SK-N-MC (cell line): ENCODE measurements around the gene HMGXB4.

Source experiments
- DNase-seq: peaks from one replicate; pipeline ENCODE4 v3.0.0-alpha.2; 2011; ENCODE audit warnings: low read depth, low spot score
- H3K27ac ChIP-seq: fragments of 200-600 bp; sonication (generic); 2 replicates; pipeline ENCODE4 v1.5.1; 2016; ENCODE audit warnings: mixed run types
- H3K36me3 ChIP-seq: fragments of 200-600 bp; sonication (generic); 2 replicates; pipeline ENCODE4 v1.6.1; 2017; ENCODE audit warnings: antibody characterized with exemption, low read length, mixed read lengths; ENCODE audit not compliant: insufficient read depth
- H3K4me3 ChIP-seq: fragments of 200-600 bp; sonication (generic); 2 replicates; pipeline ENCODE4 v1.5.1; 2016
- H3K9ac ChIP-seq: fragments of 200-600 bp; sonication (generic); 2 replicates; pipeline ENCODE4 v1.8.0; 2017; ENCODE audit warnings: mixed run types, mixed read lengths; ENCODE audit not compliant: insufficient read length
- H3K9me3 ChIP-seq: fragments of 200-600 bp; sonication (generic); 2 replicates; pipeline ENCODE4 v1.6.1; 2017; ENCODE audit warnings: low read depth, mild to moderate bottlenecking, antibody characterized with exemption, low read length, moderate library complexity, mixed read lengths
- EZH2 ChIP-seq: fragments of 200-600 bp; sonication (generic); IDR thresholded peaks from one replicate; pipeline ENCODE4 v1.6.1; 2017; ENCODE audit warnings: antibody characterized with exemption
- FOXP2 ChIP-seq: optimal IDR thresholded peaks from 2 replicates; pipeline ENCODE3; 2011; ENCODE audit warnings: mild to moderate bottlenecking, moderate library complexity; ENCODE audit not compliant: insufficient read depth; ENCODE audit errors: extremely low read length, control extremely low read depth
- POLR2AphosphoS5 ChIP-seq: IDR thresholded peaks from 2 replicates; pipeline ENCODE4 v1.6.1; 2012; ENCODE audit warnings: mild to moderate bottlenecking, low read depth, low read length, borderline replicate concordance

The HMGXB4 gene

GRCh38 chr22:35308480-35309021, 51.3 kb downstream of the HMGXB4 start:
- no peaks in the 10 kb centered on the region for H3K9me3 ChIP-seq
- no peak overlapping the region for H3K9ac ChIP-seq
- no peaks in the 10 kb centered on the region for H3K36me3 ChIP-seq
- TF ChIP-seq POLR2AphosphoS5 (no peak), FOXP2 (no peak), EZH2 (no peak)
- H3K27ac ChIP-seq = no peak overlapping the region
- no peak overlapping the region for H3K4me3 ChIP-seq
- DNase-seq = no peak

DNA sequence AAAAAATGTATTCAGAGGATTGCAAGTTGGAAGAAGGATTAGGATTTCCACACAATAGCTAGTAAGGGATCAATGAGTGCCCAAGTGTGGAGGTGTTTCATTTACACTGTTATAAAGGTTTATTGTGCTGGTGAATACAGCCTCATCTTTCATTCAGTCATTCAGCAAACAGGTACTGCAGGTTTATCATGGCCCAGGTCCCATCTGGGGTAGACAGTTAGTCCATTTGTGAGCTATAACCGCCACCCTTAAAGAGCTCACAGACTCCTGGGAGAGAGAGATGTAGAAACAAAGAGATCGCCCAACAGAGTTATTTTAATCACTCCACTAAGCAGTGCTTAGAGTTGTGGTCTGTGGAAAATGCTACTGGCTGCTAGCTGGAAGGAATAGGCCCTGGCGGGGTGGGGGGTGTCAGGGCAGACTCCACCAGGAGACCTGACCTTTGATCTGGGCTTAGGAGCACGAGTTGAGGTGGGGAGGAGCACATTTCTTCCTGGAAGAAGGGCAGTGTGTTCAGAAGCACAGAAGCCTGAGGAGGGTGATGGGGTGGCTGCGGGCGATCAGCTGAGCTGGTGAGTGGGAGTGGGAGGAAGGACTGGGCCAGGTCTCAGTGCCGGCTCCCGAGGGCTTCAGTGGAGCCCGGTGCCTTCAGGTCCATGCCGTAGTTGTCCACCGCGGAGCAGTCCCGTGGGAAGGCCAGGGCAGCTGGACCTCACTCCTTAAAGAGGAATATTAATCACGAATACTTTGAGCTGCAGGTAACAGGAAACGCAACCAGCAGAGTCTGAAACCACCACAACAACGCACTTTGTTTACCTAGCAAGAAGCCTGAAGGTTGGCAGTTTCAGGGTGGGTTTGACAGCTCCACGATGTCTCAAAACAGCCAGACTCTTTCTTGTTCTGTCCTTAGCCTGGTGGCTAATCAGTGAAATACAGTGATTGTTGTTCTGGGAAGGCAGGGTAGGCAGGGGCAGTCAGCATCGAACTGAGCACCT, 53.6 kb downstream of the HMGXB4 start:
- Histone ChIP-seq H3K4me3 (no peak overlapping the region), H3K9ac (no peak overlapping the region), H3K27ac (no peak overlapping the region), H3K9me3 (no peaks in the 10 kb centered on the region), H3K36me3 (no peaks in the 10 kb centered on the region)
- no peak for DNase-seq
- no peak for TF ChIP-seq POLR2AphosphoS5
- TF ChIP-seq EZH2 = no peak
- no peak for TF ChIP-seq FOXP2

- Histone ChIP-seq H3K36me3 (no peaks in the 10 kb centered on the region), H3K9ac (no peak overlapping the region), H3K27ac (no peak overlapping the region), H3K9me3 (no peaks in the 10 kb centered on the region), H3K4me3 (no peak overlapping the region)
- DNase-seq = no peak
- no peak for TF ChIP-seq FOXP2
- no peak for TF ChIP-seq POLR2AphosphoS5
- TF ChIP-seq EZH2 = no peak
Measured at GRCh38 chr22:35311551-35311999, 54.3 kb downstream of the HMGXB4 start.

DNA sequence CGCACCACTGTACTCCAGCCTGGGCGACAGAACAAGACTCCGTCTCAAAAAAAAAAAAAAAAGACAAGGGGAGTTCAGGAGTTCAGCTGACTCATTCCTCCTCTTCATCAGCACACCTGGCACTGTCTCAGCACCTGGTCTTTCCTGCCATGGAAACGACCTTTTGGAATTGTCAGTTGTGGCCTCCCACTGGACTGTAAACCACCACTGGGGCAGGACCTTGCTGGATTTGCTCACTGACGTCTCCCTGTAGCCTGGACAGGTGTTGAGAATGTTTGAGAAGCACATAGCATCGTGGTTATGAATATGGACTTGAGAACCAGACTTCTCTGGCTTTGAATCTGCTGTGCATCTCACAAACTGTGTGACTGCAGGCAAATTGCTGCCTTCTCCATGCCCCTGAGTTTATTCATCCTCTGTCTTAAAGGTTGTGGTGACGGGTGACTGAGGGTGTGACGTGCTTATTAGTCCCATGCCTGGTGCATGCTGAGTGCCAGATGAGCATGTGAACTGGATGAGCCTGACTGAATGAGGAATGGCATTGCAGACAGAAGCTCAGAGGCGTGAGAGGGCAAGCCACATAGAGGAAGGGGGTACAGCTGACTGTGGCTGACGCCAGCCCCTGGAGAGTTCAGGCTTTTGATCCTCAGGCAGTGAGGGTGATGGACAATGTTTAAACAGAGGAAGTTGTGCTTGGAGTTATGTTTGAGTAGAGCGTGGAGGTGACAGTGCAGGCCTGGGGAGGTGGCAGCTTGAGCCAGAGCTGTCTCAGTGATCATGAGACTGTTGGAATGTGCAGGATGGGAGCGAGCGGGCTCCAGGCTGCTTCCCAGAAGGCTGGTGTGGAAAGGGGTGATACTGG, 55.1 kb downstream of the HMGXB4 start:
- Histone ChIP-seq H3K36me3 (no peaks in the 10 kb centered on the region), H3K4me3 (no peak overlapping the region), H3K9me3 (no peaks in the 10 kb centered on the region), H3K27ac (no peak overlapping the region), H3K9ac (no peak overlapping the region)
- DNase-seq = no peak
- TF ChIP-seq POLR2AphosphoS5 = no peak
- TF ChIP-seq EZH2 = no peak
- no peak for TF ChIP-seq FOXP2

- H3K9me3 ChIP-seq = no peaks in the 10 kb centered on the region
- no peak for TF ChIP-seq EZH2
- TF ChIP-seq FOXP2 = no peak
- TF ChIP-seq POLR2AphosphoS5 = no peak
- DNase-seq = no peak
- H3K27ac ChIP-seq = no peak overlapping the region
- H3K9ac ChIP-seq = no peak overlapping the region
- no peak overlapping the region for H3K4me3 ChIP-seq
- no peaks in the 10 kb centered on the region for H3K36me3 ChIP-seq
Measured at GRCh38 chr22:35313311-35314121, 56.2 kb downstream of the HMGXB4 start.

GRCh38 chr22:35314161-35314942, 57.1 kb downstream of the HMGXB4 start:
- Histone ChIP-seq H3K9me3 (no peaks in the 10 kb centered on the region), H3K9ac (no peak overlapping the region), H3K36me3 (no peaks in the 10 kb centered on the region), H3K4me3 (no peak overlapping the region), H3K27ac (no peak overlapping the region)
- DNase-seq = no peak
- TF ChIP-seq FOXP2 = no peak

DNA sequence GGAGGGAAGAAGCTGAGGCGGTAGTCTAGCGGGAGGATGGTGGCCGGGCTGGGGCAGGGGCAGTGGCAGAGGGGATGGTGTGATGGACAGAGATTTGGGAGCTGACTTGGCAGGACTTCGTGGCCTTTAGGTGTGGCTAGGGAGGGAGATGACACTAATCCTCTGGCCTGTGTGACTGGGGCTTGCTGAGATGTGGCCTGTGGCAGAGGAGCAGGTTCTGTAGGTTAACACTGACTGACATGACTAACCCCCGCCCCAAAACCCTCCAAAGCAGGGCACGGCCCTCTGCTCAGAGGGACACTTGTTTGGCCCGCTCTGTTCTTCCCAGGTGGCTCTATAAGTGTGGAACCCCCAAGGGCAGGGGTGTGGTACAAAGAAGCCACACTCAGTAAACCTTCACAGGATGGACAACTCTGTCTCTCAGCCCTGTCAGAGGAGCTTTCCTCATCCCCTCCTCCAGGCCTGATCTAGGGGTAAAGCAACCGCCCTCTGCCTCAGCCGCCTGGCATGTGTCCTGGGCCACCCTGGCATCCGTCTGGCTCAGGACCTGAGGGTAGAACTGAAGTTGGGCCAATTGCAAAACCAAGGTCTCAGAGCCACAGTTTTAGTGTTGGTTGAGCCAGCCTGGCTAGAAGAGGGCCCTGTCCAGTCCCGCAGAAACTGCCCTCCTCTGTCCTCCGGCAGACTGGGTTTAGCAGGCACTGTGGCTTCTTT, 58.0 kb downstream of the HMGXB4 start:
- Histone ChIP-seq H3K27ac (no peak overlapping the region), H3K9me3 (no peaks in the 10 kb centered on the region), H3K36me3 (no peaks in the 10 kb centered on the region), H3K9ac (no peak overlapping the region), H3K4me3 (no peak overlapping the region)
- TF ChIP-seq POLR2AphosphoS5 (no peak), EZH2 (no peak), FOXP2 (no peak)
- DNase-seq = no peak
